Thymus (tissue), 11 donors: ENCODE measurements around the gene ABCA2. TPM values are rescaled to one million over a fixed set of nuclear protein-coding genes. Genes with fewer than 3 reads are reported as not detected.

Source experiments
- DNase-seq, 9 donors: peaks; one replicate each; pipeline ENCODE4 v3.0.0-alpha.2; 2013; ENCODE audit warnings: low spot score in 9 of 9, low read depth in 6 of 9, missing footprints in 1 of 9
- H3K27ac ChIP-seq, 2 donors: one replicate each; pipeline ENCODE4 v1.5.1; 2013; ENCODE audit warnings: control low read depth in 1 of 2, low read depth in 1 of 2, low read length in 1 of 2, mild to moderate bottlenecking in 1 of 2, moderate library complexity in 1 of 2
- H3K27me3 ChIP-seq, 2 donors: one replicate each; pipeline ENCODE4 v1.5.1; 2013; ENCODE audit warnings: low read length in 1 of 2; ENCODE audit not compliant: control insufficient read depth in 2 of 2, insufficient read depth in 1 of 2
- H3K36me3 ChIP-seq, 2 donors: one replicate each; pipeline ENCODE4 v1.5.1; 2013; ENCODE audit warnings: low read length in 1 of 2, mild to moderate bottlenecking in 1 of 2, moderate library complexity in 1 of 2; ENCODE audit not compliant: control insufficient read depth in 2 of 2, insufficient read depth in 2 of 2
- H3K4me1 ChIP-seq, 2 donors: one replicate each; pipeline ENCODE4 v1.5.1; 2013; ENCODE audit warnings: low read length in 2 of 2; ENCODE audit not compliant: control insufficient read depth in 2 of 2, insufficient read depth in 2 of 2
- H3K4me3 ChIP-seq, 2 donors: one replicate each; pipeline ENCODE4 v1.5.1; 2013; ENCODE audit warnings: low read length in 2 of 2, control low read depth in 1 of 2, mild to moderate bottlenecking in 1 of 2
- H3K9me3 ChIP-seq, 2 donors: one replicate each; pipeline ENCODE4 v1.5.1; 2013; ENCODE audit warnings: low read length in 1 of 2, mild to moderate bottlenecking in 1 of 2; ENCODE audit not compliant: control insufficient read depth in 2 of 2, insufficient read depth in 1 of 2
- WGBS: extraction: QIAGEN DNeasy Blood & Tissue Kit; methylation state at CpG from one replicate; pipeline ENCODE4 v1.1.7; 2013; 5-methylcytosine and 5-hydroxymethylcytosine counted together
- polyA plus RNA-seq: library from polyadenylated mRNA; stranded (reverse); fragments of 200-250 nt; gene quantifications from one replicate; pipeline ENCODE4 v1.2.3, GENCODE V29; 2013
- total RNA-seq: library from RNA; stranded (reverse); fragments of 120-200 nt; gene quantifications from one replicate; pipeline ENCODE4 v1.2.4, GENCODE V29; 2013
- donor health status: healthy.

Gene ABCA2
- total and polyA plus RNA-seq, 2 donors: 4.2 to 37.3 TPM

- H3K9me3 ChIP-seq: peaks cover 0 to 7% of the 10 kb centered on the region in 2 donors
- WGBS: 95% methylated on average over 11 of the region's 11 CpGs
- peaks cover 0 to 3% of the 10 kb centered on the region in 2 donors for H3K27me3 ChIP-seq
- no peak for DNase-seq
- H3K4me3 ChIP-seq: no peak overlapping the region
- peaks cover 40 to 72% of the 10 kb centered on the region in 2 donors for H3K4me1 ChIP-seq
- H3K36me3 ChIP-seq: no peaks in the 10 kb centered on the region
- H3K27ac ChIP-seq: peak overlapping the region in 1 of 2 donors; percentile 55
Measured at GRCh38 chr9:136962701-136963248, 65.3 kb downstream of the ABCA2 start.

DNA sequence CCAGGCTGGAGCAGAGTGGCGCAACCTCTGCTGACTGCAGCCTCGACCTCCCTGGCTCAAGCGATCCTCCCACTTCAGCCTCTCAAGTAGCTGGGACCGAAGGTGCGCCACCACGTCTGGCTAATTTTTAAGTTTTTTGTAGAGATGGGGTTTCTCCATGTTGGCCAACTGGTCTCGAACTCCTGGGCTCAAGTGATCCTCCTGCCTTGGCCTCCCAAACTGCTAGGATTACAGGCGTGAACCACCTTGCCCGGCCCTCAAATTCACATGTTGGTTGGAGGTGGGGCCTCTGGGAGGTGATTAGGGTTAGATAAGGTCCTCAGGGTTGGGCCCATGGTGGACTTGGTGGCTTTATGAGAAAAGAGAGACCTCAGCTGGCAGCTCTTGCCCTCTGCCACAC is 65.9 kb downstream of the ABCA2 start:
- H3K9me3 ChIP-seq: peaks cover 0 to 7% of the 10 kb centered on the region in 2 donors
- H3K36me3 ChIP-seq: no peaks in the 10 kb centered on the region
- peaks cover 40 to 72% of the 10 kb centered on the region in 2 donors for H3K4me1 ChIP-seq
- H3K27ac ChIP-seq: peak overlapping the region; percentile 25 to 75
- 99% methylated on average over 9 of the region's 9 CpGs for WGBS
- H3K27me3 ChIP-seq: peaks cover 0 to 3% of the 10 kb centered on the region in 2 donors
- DNase-seq: no peak
- H3K4me3 ChIP-seq: no peak overlapping the region

DNA sequence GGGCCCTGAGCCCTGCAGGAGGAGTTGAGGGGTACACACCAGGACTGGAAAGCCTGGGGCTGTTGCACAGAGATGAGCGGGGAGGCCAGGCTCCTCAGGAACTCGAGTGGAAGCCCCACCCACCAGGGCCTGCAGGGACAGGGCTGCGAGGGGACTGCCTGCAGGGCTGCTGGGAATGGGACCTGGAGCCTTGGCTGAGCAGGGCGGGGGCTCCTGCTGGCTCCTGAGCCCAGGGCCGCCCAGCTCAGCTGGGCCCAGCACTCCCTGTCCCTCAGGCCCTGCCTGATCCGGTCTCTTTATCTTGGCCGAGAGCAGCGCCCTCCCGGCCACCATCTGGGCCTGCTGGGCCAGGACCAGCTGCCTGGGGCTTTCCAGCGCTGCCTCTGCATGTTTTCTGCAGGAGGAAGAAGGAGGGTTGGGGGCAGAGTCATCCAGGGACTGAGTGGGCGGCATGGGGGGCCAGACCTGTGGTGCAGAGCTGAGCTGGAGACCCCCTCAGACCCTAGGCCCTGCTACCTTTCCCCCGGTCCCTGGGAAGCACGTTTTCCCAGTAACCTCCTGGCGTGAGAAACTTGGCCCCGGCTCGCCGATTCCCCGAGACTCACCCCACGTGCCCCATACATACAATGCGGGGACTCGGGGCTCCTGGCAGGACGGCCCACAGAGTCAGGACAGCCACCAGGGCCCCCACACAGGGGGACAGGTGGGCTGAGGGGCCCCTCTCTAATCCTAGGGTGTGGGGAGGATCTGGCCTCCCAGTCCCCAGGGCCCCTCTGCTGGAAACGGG is 66.6 kb downstream of the ABCA2 start:
- Histone ChIP-seq H3K36me3 (no peaks in the 10 kb centered on the region), H3K4me3 (no peak overlapping the region), H3K9me3 (peaks cover 0 to 7% of the 10 kb centered on the region in 2 donors), H3K4me1 (peaks cover 40 to 71% of the 10 kb centered on the region in 2 donors), H3K27ac (peak overlapping the region; percentile 75 to 76), H3K27me3 (peaks cover 0 to 3% of the 10 kb centered on the region in 2 donors)
- WGBS: 91% methylated on average over 23 of the region's 23 CpGs
- DNase-seq: peak in 1 of 9 donors; percentile 27

GRCh38 chr9:136960938-136961275 is 67.1 kb downstream of the ABCA2 start:
- Histone ChIP-seq H3K9me3 (peaks cover 0 to 7% of the 10 kb centered on the region in 2 donors), H3K27me3 (peaks cover 0 to under 1% of the 10 kb centered on the region in 2 donors), H3K27ac (peak overlapping the region; percentile 75 to 76), H3K36me3 (no peaks in the 10 kb centered on the region), H3K4me1 (peaks cover 36 to 65% of the 10 kb centered on the region in 2 donors), H3K4me3 (no peak overlapping the region)
- no peak for DNase-seq
- 93% methylated on average over 15 of the region's 15 CpGs for WGBS

GRCh38 chr9:136960212-136960937 is 67.7 kb downstream of the ABCA2 start:
- WGBS: 51% methylated on average over 19 of the region's 19 CpGs
- H3K27ac ChIP-seq: peak overlapping the region; percentile 76 to 84
- H3K36me3 ChIP-seq: no peaks in the 10 kb centered on the region
- no peak overlapping the region for H3K4me3 ChIP-seq
- DNase-seq: peak in 4 of 9 donors; percentile 37 to 65 (median 46)
- H3K4me1 ChIP-seq: peaks cover 32 to 62% of the 10 kb centered on the region in 2 donors
- peaks cover 0 to 7% of the 10 kb centered on the region in 2 donors for H3K9me3 ChIP-seq
- no peaks in the 10 kb centered on the region for H3K27me3 ChIP-seq

DNA sequence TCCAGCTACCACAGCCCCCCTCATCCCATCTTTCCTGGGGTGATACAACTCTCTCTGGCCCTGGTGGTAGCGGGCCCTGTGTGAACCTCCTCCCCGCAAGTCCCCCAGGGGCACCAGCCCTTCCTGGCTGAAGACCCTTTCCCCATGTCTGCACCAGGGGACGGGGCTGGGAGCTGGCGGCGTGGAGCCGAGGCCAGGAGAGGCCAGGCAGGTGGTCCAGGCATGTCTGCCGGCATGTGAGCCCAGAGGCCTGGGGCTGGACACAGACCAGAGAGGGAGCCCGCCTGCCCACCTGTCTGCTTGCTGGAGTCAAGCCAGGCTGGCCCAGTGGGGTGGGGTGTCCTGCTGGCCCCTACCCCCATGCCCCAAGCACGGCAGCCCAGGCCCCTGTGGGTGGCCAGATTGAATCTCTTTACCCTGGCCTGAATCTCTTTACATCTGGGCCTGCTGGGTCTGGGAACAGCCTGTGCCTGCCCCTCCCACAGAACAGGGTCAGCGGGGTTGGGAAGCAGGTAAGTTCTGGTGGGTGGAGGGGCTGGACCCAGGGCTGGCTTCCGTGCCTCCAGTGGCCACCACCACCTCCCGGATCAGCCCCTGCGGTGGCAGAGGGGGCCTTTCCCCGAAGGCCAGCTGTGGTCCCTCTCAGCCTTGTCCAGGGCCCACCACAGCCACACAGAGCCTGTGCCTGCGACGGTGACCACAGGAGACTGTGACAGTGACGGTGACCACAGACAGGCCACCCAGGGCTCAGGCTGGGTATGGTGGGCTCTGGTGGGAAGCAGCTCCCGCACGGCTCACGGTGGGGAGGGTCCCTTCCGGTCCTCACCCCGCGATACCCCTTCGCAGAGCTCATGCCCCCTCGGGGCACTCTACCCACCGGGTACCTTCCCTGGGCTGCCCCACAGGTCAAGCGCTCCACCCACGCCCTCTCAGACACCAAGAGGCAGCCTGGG is 68.9 kb downstream of the ABCA2 start:
- no peak for DNase-seq
- Histone ChIP-seq H3K36me3 (no peaks in the 10 kb centered on the region), H3K27ac (peak overlapping the region; percentile 68 to 84)

GRCh38 chr9:136958473-136958872 is 69.6 kb downstream of the ABCA2 start:
- no peaks in the 10 kb centered on the region for H3K36me3 ChIP-seq
- no peak for DNase-seq
- no peak overlapping the region for H3K4me3 ChIP-seq
- no peak overlapping the region for H3K27ac ChIP-seq
- no peaks in the 10 kb centered on the region for H3K27me3 ChIP-seq
- peaks cover 27 to 50% of the 10 kb centered on the region in 2 donors for H3K4me1 ChIP-seq
- WGBS: 98% methylated on average over 7 of the region's 7 CpGs
- H3K9me3 ChIP-seq: peaks cover 0 to 7% of the 10 kb centered on the region in 2 donors

More for the DNA sequence above, 68.9 kb downstream of the ABCA2 start:
- WGBS: 95% methylated on average over 28 of the region's 28 CpGs
- Histone ChIP-seq H3K4me1 (peaks cover 27 to 54% of the 10 kb centered on the region in 2 donors), H3K27me3 (no peaks in the 10 kb centered on the region), H3K9me3 (peaks cover 0 to 7% of the 10 kb centered on the region in 2 donors), H3K4me3 (no peak overlapping the region)

DNA sequence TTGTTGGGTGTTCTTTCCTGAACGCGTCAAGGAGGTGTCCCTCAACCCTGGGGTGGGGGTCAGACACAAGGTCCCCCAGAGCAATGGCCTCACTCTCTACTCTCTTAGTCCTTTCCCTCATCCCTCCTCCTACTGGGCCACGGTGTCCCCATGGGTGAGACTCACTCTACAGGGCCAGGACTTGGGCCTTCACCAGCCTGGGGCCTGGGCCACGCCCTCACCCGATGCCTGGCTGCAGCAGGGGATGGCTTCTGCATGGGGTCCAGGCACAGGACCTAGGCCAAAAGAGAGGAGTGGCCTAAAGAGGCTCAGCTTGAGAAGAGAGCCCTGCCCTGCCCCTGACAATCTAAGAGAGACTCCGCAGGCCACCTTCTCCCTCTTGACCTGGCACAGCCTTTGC is 70.1 kb downstream of the ABCA2 start:
- Histone ChIP-seq H3K27ac (no peak overlapping the region), H3K27me3 (no peaks in the 10 kb centered on the region), H3K36me3 (no peaks in the 10 kb centered on the region), H3K4me3 (no peak overlapping the region), H3K9me3 (peaks cover 0 to 7% of the 10 kb centered on the region in 2 donors), H3K4me1 (peaks cover 27 to 45% of the 10 kb centered on the region in 2 donors)
- no peak for DNase-seq
- WGBS: 96% methylated on average over 6 of the region's 6 CpGs
